Karpas-422 (cell line): ENCODE results near the gene LENG8. TPM values are rescaled to one million over a fixed set of nuclear protein-coding genes. Genes with fewer than 3 reads are reported as not detected.
"Not testable (repeated sequence)": the region's sequence is repeated elsewhere in the genome, so short reads cannot be mapped to it uniquely, and the experiment has no call there.

Source experiments
- DNase-seq: peaks from one replicate; pipeline ENCODE4 v3.0.0-alpha.2; 2015
- H2AFZ ChIP-seq: fragments of 200-600 bp; sonication (generic); 2 replicates; pipeline ENCODE4 v1.6.1; 2014; ENCODE audit warnings: antibody characterized with exemption, low read length, mixed read lengths
- H3K27ac ChIP-seq: fragments of 200-600 bp; sonication (generic); 2 replicates; pipeline ENCODE4 v1.5.1; 2014; ENCODE audit warnings: mild to moderate bottlenecking, low read length, moderate library complexity
- H3K27me3 ChIP-seq: fragments of 200-600 bp; sonication (generic); 2 replicates; pipeline ENCODE4 v1.6.1; 2014; ENCODE audit warnings: low read length, mixed read lengths
- H3K36me3 ChIP-seq: fragments of 200-600 bp; sonication (generic); 2 replicates; pipeline ENCODE4 v1.6.1; 2014; ENCODE audit warnings: low read length, mixed read lengths; ENCODE audit not compliant: insufficient read depth
- H3K4me1 ChIP-seq: fragments of 200-600 bp; sonication (generic); 2 replicates; pipeline ENCODE4 v1.6.1; 2014; ENCODE audit warnings: mild to moderate bottlenecking, low read length, mixed read lengths
- H3K4me2 ChIP-seq: fragments of 200-600 bp; sonication (generic); 2 replicates; pipeline ENCODE4 v1.6.1; 2014; ENCODE audit warnings: low read length, low read depth, mild to moderate bottlenecking; ENCODE audit not compliant: poor library complexity, severe bottlenecking
- H3K4me3 ChIP-seq: fragments of 200-600 bp; sonication (generic); 2 replicates; pipeline ENCODE4 v1.5.1; 2014; ENCODE audit warnings: mild to moderate bottlenecking, antibody characterized with exemption, low read length, mixed read lengths
- H3K79me2 ChIP-seq: fragments of 200-600 bp; sonication (generic); 2 replicates; pipeline ENCODE4 v1.6.1; 2014; ENCODE audit warnings: mild to moderate bottlenecking, low read length, mixed read lengths
- H3K9ac ChIP-seq: fragments of 200-600 bp; sonication (generic); 2 replicates; pipeline ENCODE4 v1.6.0; 2014; ENCODE audit warnings: low read length
- H3K9me2 ChIP-seq: fragments of 200-600 bp; sonication (generic), shearing (Covaris generic); replicated peaks from 2 replicates; pipeline ENCODE4 v1.6.0; 2014; ENCODE audit warnings: mild to moderate bottlenecking, low read length, moderate library complexity; ENCODE audit not compliant: insufficient read depth
- H3K9me3 ChIP-seq: fragments of 300-700, 200-600 bp; sonication (generic); 2 replicates; pipeline ENCODE4 v1.6.1; 2014; ENCODE audit warnings: low read length, mixed read lengths
- H4K20me1 ChIP-seq: fragments of 200-600 bp; sonication (generic); 2 replicates; pipeline ENCODE4 v1.6.1; 2014; ENCODE audit warnings: mild to moderate bottlenecking, antibody characterized with exemption, low read length, low read depth; ENCODE audit not compliant: insufficient read depth
- total RNA-seq: library from RNA; depleted of rRNA; stranded (reverse); fragments of >200 nt; shearing (Covaris generic); gene quantifications from 2 replicates; pipeline ENCODE4 v1.2.3, GENCODE V29; 2014; ENCODE audit warnings: low replicate concordance

Gene LENG8
- total RNA-seq, 1 experiment from 2014 or later, result 88.3 TPM

DNA sequence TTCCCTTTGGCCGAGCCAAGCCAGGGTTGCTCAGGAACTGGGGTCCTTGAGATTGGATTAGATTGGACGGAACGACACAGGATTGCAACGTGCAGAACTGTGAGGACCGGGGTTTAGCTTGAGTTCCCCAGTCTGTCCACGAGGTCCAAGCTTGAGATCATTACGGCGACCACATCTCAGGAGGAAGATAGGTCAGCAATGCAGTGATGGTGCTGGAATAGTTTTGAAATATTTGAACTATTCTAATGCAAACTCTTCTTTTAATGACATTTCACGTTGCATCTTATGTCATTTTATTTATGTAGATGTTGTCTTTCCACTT lies 49.4 kb downstream of the LENG8 start:
- not testable (repeated sequence) for H3K9me2 ChIP-seq, DNase-seq, H3K9ac ChIP-seq, H3K27me3 ChIP-seq, H3K79me2 ChIP-seq, H3K4me2 ChIP-seq, H3K27ac ChIP-seq, H3K4me1 ChIP-seq, H4K20me1 ChIP-seq, H2AFZ ChIP-seq, H3K4me3 ChIP-seq, H3K9me3 ChIP-seq, H3K36me3 ChIP-seq

DNA sequence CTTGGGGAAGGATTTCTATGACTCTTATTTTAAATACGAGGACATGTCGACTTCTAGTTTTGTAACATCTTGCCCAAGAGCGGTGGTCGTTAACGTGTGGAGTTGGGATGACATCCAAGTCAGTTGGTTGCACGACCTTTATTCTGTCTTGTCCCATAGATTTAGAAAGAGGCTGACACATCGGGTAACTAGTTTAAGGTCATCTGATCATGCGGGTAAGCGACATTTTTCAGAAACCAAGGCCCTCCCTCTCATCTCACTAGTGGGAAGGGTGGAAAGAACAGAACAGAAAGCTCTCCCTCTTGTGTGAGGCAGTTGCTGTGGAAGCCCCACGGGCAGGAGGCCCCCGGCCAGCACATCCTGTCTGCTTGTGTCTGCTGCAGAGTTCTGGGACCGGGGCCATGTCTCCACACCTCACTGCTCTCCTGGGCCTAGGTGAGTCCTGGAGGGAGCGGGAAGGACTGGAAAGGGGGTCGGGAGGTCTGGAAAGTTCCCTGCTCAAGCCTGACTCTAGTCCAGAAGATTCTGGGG lies 53.6 kb downstream of the LENG8 start, which contains the start of gene LAIR2:
Gene LAIR2, plus strand, starts transcription at position 314 of the 531 bp plus-strand sequence. Its CDS starts 88 bp downstream, at position 402.
- Histone ChIP-seq H2AFZ (no peak within 1 kb of the TSS), H3K9ac (no peak within 1 kb of the TSS), H3K4me3 (no peak within 1 kb of the TSS), H3K4me1 (peaks cover 3% of the 10 kb centered on the region; the same call in 1 of the 2 replicates), H3K27me3 (no peaks in the 10 kb centered on the region), H3K9me3 (no peaks in the 10 kb centered on the region), H3K9me2 (no peaks in the 10 kb centered on the region), H3K36me3 (no peaks in the 10 kb centered on the region), H3K27ac (no peak within 1 kb of the TSS), H4K20me1 (no peaks in the 10 kb centered on the region), H3K4me2 (no peak within 1 kb of the TSS), H3K79me2 (no peaks in the 10 kb centered on the region)
- no peak for DNase-seq

DNA sequence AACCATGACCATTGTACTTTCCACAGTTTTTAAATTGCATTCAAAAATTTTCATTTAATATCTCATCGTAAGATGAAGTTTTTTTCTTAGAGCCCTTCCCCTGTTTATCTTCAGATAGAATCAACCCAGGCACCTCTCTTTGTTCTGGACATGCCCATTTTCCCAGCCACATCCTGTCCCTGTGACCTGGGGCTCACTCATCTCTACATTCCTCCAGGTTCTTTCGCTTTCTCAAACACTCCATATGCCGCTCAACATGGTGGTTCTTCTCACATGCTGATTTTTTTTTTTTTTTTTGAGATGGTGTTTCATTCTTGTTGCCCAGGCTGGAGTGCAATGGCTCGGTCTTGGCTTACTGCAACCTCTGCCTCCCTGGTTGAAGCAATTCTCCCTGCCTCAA lies 56.5 kb downstream of the LENG8 start:
- not testable (repeated sequence) for H3K9me3 ChIP-seq, H3K4me1 ChIP-seq, H2AFZ ChIP-seq, H3K4me2 ChIP-seq, H3K27ac ChIP-seq, H3K9ac ChIP-seq, H3K27me3 ChIP-seq, DNase-seq, H3K36me3 ChIP-seq, H4K20me1 ChIP-seq, H3K4me3 ChIP-seq, H3K79me2 ChIP-seq, H3K9me2 ChIP-seq

DNA sequence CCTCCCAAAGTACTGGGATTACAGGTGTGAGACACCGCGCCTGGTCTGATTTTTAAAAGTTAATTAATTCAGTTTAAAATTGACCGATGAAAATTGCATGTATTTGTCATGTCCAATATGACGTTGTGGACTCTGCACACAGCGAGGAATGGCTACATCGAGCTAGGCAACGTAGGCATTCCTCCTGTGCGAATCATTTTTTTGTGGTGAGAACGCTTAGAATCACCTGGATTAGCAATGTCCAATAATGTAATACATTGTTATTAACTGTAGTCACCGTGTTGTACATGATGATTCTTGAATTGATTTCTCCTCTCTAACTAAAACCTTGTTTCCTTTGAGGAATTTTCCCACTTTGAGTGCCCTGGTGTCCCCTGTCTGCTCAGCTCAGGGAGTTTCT lies 57.1 kb downstream of the LENG8 start:
- H4K20me1 ChIP-seq, result no peaks in the 10 kb centered on the region
- no peak overlapping the region for H3K4me2 ChIP-seq
- H3K9ac ChIP-seq, result no peak overlapping the region
- no peaks in the 10 kb centered on the region for H3K79me2 ChIP-seq
- peaks cover 4% of the 10 kb centered on the region; the same call in 1 of the 2 replicates for H3K4me1 ChIP-seq
- no peaks in the 10 kb centered on the region for H3K9me3 ChIP-seq
- H3K27me3 ChIP-seq, result no peaks in the 10 kb centered on the region
- no peak overlapping the region for H3K4me3 ChIP-seq
- no peaks in the 10 kb centered on the region for H3K9me2 ChIP-seq
- no peaks in the 10 kb centered on the region for H3K36me3 ChIP-seq
- H3K27ac ChIP-seq, result no peak overlapping the region
- no peak for DNase-seq
- H2AFZ ChIP-seq, result no peak overlapping the region

- H3K27me3 ChIP-seq, result not testable (repeated sequence)
These were observed 58.2 kb downstream of the LENG8 start for GRCh38 chr19:54507038-54507717.

DNA sequence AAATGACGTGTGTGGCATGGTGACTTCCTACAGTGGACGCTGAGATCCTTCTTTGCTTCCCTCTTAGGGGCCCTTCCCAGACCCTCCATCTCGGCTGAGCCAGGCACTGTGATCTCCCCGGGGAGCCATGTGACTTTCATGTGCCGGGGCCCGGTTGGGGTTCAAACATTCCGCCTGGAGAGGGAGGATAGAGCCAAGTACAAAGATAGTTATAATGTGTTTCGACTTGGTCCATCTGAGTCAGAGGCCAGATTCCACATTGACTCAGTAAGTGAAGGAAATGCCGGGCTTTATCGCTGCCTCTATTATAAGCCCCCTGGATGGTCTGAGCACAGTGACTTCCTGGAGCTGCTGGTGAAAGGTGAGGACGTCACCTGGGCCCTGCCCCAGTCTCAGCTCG lies 58.8 kb downstream of the LENG8 start:
- H4K20me1 ChIP-seq, result no peaks in the 10 kb centered on the region
- no peaks in the 10 kb centered on the region for H3K79me2 ChIP-seq
- no peak overlapping the region for H2AFZ ChIP-seq
- H3K4me3 ChIP-seq, result no peak overlapping the region
- H3K36me3 ChIP-seq, result no peaks in the 10 kb centered on the region
- no peak overlapping the region for H3K27ac ChIP-seq
- H3K9me2 ChIP-seq, result no peaks in the 10 kb centered on the region
- no peaks in the 10 kb centered on the region for H3K27me3 ChIP-seq
- H3K4me2 ChIP-seq, result no peak overlapping the region
- H3K9ac ChIP-seq, result no peak overlapping the region
- DNase-seq, result no peak
- peaks cover 4% of the 10 kb centered on the region; the same call in 1 of the 2 replicates for H3K4me1 ChIP-seq
- H3K9me3 ChIP-seq, result no peaks in the 10 kb centered on the region

More at GRCh38 chr19:54507038-54507717, 58.2 kb downstream of the LENG8 start:
- not testable (repeated sequence) for H2AFZ ChIP-seq, H3K9me3 ChIP-seq, DNase-seq, H3K27ac ChIP-seq, H3K4me1 ChIP-seq, H3K4me3 ChIP-seq, H3K36me3 ChIP-seq, H4K20me1 ChIP-seq, H3K79me2 ChIP-seq, H3K9me2 ChIP-seq, H3K9ac ChIP-seq, H3K4me2 ChIP-seq

- H3K79me2 ChIP-seq, H3K9me3 ChIP-seq, H4K20me1 ChIP-seq, H3K9ac ChIP-seq, H3K4me1 ChIP-seq, H3K4me3 ChIP-seq, H3K27me3 ChIP-seq, H3K27ac ChIP-seq, H3K4me2 ChIP-seq, H3K36me3 ChIP-seq, H3K9me2 ChIP-seq, H2AFZ ChIP-seq, DNase-seq: not testable (repeated sequence)
These were observed 59.5 kb downstream of the LENG8 start for GRCh38 chr19:54508487-54508886.

DNA sequence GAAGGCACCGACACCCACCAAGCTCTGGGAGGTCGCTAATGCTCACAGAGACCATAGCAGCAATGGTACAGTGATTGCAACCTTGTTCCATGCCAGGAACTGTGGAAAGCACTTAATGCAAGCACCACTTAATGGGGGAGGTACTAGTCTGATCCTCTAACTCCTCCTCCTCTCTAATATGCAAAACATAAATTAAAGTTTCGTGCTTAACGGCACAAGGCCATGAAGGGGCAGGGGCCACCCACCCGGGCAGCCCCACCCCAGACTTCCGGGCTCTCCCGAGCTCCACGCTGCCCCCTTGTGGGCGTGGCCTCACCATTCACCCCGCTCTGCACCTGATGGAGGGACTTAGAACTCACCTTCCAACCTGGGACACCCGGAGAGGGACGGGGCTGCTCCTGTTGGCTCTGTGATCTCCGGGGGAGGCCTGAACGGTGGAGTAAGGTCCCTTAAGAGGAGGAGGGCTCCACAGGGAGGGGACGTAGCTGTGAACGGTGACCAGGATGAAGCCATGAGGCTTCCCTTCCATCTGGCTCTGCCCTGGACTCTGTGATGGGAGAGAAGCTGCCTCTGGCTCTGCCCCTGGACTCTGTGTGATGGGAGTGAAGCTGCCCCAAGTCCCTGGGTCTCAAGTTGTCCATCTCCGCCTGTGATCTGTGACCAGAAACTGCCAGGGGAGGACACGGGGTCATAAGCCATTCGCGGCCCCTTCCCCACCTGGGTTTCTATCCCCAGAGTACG lies 60.4 kb downstream of the LENG8 start:
- not testable (repeated sequence) for H4K20me1 ChIP-seq, H3K4me3 ChIP-seq, H3K27ac ChIP-seq, H3K4me1 ChIP-seq, H3K27me3 ChIP-seq, H3K79me2 ChIP-seq, H2AFZ ChIP-seq, H3K4me2 ChIP-seq, DNase-seq, H3K9ac ChIP-seq, H3K9me3 ChIP-seq, H3K9me2 ChIP-seq, H3K36me3 ChIP-seq
